C4-2B (cell line): ENCODE measurements around the gene SLC2A13.

Experiments
- CTCF ChIP-seq: fragments of 450-650 bp; conservative IDR thresholded peaks from 2 replicates; pipeline ENCODE4 v1.5.1; 2017; ENCODE audit warnings: mild to moderate bottlenecking
- ZFX ChIP-seq: fragments of 450-650 bp; IDR thresholded peaks from 2 replicates; pipeline ENCODE4 v1.6.1; 2017

- TF ChIP-seq CTCF (no peak), ZFX (no peak)
Measured at GRCh38 chr12:39723831-39724230, 382.1 kb downstream of the SLC2A13 start.
